Psoas muscle (tissue), 8 donors: ENCODE data around the gene RFX2. TPM values are rescaled to one million over a fixed set of nuclear protein-coding genes. Genes with fewer than 3 reads are reported as not detected.

ENCODE experiments used
- ATAC-seq, 4 donors: fragments of 200-7000 bp; cut with Tn5 transposase; one replicate each; pipeline ENCODE4 v1.9.1; 2020; ENCODE audit warnings: moderate library complexity in 3 of 4, mild to moderate bottlenecking in 2 of 4
- DNase-seq, 2 donors: peaks; one replicate each; pipeline ENCODE4 v3.0.0-alpha.2; 2020
- H3K27ac ChIP-seq: fragments of 200-600 bp; one replicate; pipeline ENCODE4 v1.8.0; 2022
- H3K27me3 ChIP-seq, 3 donors: fragments of 200-600 bp in 1 of 3; one replicate each; pipeline versions ENCODE4 v1.6.1 to v1.8.0; 2013 to 2022; ENCODE audit warnings: low read length in 2 of 3, mild to moderate bottlenecking in 2 of 3, moderate library complexity in 1 of 3; ENCODE audit not compliant: insufficient read depth in 3 of 3
- H3K36me3 ChIP-seq, 2 donors: fragments of 200-600 bp in 1 of 2; one replicate each; pipeline versions ENCODE4 v1.6.1 to v1.8.0; 2013 to 2022; ENCODE audit warnings: low read depth in 1 of 2, mild to moderate bottlenecking in 1 of 2, moderate library complexity in 1 of 2; ENCODE audit not compliant: insufficient read depth in 1 of 2
- H3K4me1 ChIP-seq: fragments of 200-600 bp; one replicate; pipeline ENCODE4 v1.8.0; 2022
- H3K4me3 ChIP-seq: fragments of 200-600 bp; one replicate; pipeline ENCODE4 v1.8.0; 2022; ENCODE audit warnings: mild to moderate bottlenecking
- H3K9me3 ChIP-seq: fragments of 200-600 bp; one replicate; pipeline ENCODE4 v1.8.0; 2022
- WGBS, 3 donors: extraction: QIAGEN DNeasy Blood & Tissue Kit; methylation state at CpG; one replicate each; pipeline versions ENCODE4 v1.1.6 to v1.1.7; 2013; 5-methylcytosine and 5-hydroxymethylcytosine counted together
- intact Hi-C, 2 donors: fragments of 100-400 bp; cut with DNase I; formaldehyde crosslinking; loops; one replicate each; pipeline versions ENCODE4 v1.11.0 to v1.14.2; 2022
- polyA plus RNA-seq, 3 donors: library from polyadenylated mRNA; stranded (reverse); fragments of 200-250 nt; gene quantifications; one replicate each; pipeline ENCODE4 v1.2.3, GENCODE V29; 2013
- total RNA-seq, 4 donors: library from RNA; stranded (reverse); fragmentation: NEBNext Ultra II Directional in 2 of 4; extraction: Animal tissue kit (Norgen Biotek cat#: 25700) in 2 of 4; gene quantifications; one replicate each; pipeline versions ENCODE4 v1.2.1 to v1.2.4, GENCODE V29; 2021 to 2023
- TF ChIP-seq, protein P1 (sequence below): fragments of 200-600 bp; IDR thresholded peaks from one replicate; pipeline ENCODE4 v1.8.0; 2022; ENCODE audit warnings: antibody characterized with exemption
- donor health status: healthy with polysubstance abuse.
- donor health status: DM: no; HTN: no; CAD: no; lungs with moderate emphysema.
- donor health status: Bipolar disorder and iron deficiency.
- donor health status: healthy.
- donor health status: DM: yes; HTN: yes; CAD: no.
- donor health status: DM: no; HTN: no; CAD: no.
- donor health status: DM: no; HTN: no; CAD: no.
- donor health status: DM: yes; HTN: yes; CAD: no.

Gene RFX2
- total and polyA plus RNA-seq, 7 donors, result 0.58 to 2.1 (median 1.0) TPM

DNA sequence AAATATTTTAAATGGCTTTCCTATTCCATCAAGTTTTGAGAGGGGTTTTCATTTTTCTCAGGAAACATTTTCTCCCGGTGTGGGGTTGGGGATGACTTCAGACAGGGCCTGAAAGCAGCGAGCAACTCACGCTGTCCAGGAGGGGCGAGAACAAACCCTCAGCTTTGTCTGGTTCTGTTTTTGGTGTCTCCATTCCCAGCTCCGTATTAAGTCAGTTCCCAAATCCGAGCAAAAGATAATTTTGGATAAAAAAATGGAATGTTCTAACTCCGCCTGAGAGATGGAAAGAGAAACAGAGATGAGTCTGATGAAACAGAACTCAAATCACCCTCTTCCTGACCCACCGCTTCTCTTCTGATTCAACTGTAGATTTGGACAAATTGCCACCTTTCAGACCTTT, 38.4 kb downstream of the RFX2 start:
- DNase-seq (no peak), ATAC-seq (no peak)
- peak overlapping the region; percentile 41 for H3K27ac ChIP-seq
- WGBS, 3 donors, result 83 to 92% (median 84%) methylated on average over 8 of the region's 8 CpGs
- TF ChIP-seq, protein P1, sequence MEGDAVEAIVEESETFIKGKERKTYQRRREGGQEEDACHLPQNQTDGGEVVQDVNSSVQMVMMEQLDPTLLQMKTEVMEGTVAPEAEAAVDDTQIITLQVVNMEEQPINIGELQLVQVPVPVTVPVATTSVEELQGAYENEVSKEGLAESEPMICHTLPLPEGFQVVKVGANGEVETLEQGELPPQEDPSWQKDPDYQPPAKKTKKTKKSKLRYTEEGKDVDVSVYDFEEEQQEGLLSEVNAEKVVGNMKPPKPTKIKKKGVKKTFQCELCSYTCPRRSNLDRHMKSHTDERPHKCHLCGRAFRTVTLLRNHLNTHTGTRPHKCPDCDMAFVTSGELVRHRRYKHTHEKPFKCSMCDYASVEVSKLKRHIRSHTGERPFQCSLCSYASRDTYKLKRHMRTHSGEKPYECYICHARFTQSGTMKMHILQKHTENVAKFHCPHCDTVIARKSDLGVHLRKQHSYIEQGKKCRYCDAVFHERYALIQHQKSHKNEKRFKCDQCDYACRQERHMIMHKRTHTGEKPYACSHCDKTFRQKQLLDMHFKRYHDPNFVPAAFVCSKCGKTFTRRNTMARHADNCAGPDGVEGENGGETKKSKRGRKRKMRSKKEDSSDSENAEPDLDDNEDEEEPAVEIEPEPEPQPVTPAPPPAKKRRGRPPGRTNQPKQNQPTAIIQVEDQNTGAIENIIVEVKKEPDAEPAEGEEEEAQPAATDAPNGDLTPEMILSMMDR, result no peak
- no peaks in the 10 kb centered on the region for H3K36me3 ChIP-seq
- H3K9me3 ChIP-seq, result no peaks in the 10 kb centered on the region
- H3K4me3 ChIP-seq, result no peak overlapping the region
- H3K27me3 ChIP-seq, result peaks cover 0 to 11% (median 0%) of the 10 kb centered on the region in 3 donors
- peaks cover 6% of the 10 kb centered on the region for H3K4me1 ChIP-seq
- intact Hi-C loops, result no loop called here

DNA sequence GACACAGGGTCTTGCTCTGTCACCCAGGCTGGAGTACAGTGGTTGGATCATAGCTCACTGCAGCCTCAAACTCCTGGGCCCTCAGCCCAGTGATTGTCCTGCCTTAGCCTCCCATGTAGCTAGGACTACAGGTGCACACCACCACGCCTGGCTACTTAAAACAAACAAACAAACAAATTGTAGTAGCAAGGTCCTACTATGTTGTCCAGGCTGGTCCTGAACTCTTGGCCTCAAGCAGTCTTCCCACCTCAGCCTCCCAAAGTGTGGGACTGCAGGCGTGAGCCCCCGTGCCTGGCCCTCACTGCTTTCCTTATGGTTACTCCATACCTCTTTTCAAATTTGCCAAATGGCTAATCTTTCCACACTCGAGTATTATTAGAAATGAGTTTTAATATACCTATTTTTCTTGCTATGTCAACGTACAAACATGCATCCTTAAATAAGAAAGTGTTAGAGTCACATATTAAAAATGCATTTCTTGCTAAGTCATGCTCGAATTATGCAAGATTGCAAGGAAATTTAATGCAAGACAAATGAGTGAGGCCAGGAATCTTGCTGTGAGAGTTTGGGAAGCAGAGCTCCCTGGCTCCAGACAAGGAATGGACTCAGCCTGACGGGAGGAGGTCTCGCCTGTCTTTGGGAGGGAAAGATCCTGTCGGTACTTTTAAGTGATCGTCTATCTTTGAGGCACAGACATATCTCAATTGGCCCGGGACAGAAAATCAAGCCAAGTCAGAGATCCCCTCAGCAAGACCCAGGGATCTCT, 39.4 kb downstream of the RFX2 start:
- intact Hi-C loops, result no loop called here
- Histone ChIP-seq H3K9me3 (no peaks in the 10 kb centered on the region), H3K4me1 (peaks cover 13% of the 10 kb centered on the region), H3K4me3 (no peak overlapping the region), H3K36me3 (no peaks in the 10 kb centered on the region), H3K27ac (no peak overlapping the region), H3K27me3 (peaks cover 0 to 20% (median 0%) of the 10 kb centered on the region in 3 donors)
- 80 to 85% (median 81%) methylated on average over 11 of the region's 11 CpGs for whole genome bisulfite sequencing, 3 donors
- DNase-seq (no peak), ATAC-seq (no peak)
- TF ChIP-seq, protein P1, result no peak

DNA sequence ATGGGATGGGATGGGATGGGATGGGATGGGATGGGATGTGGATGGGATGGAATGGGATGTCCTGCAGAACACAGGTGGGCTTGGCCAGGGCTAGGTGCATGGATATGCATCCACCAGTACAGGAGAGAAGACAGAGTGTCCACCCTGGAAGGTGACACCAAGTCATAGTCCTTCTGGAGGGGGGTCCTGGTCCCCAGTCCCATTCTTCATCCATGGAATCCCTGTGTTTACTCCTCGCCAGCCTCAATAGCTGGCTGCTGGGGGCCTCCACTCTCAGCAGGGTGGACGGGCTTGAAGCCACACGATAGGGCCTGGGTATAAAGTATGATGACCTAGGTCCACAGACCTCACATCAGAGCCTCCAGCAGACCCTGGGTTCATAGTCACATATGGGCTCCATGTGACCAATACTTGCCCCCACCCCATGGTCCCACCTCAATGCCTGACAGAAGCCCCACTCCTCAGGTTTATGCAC, 40.1 kb downstream of the RFX2 start:
- Histone ChIP-seq H3K4me3 (no peak overlapping the region), H3K27me3 (peaks cover 0 to 25% (median 0%) of the 10 kb centered on the region in 3 donors), H3K4me1 (peaks cover 13% of the 10 kb centered on the region), H3K9me3 (no peaks in the 10 kb centered on the region), H3K36me3 (no peaks in the 10 kb centered on the region), H3K27ac (no peak overlapping the region)
- ATAC-seq, result no peak
- WGBS, 3 donors, result 97 to 100% (median 98%) methylated on average over 3 of the region's 3 CpGs
- TF ChIP-seq, protein P1, result no peak
- intact Hi-C loops, result no loop called here
- DNase-seq, result no peak

DNA sequence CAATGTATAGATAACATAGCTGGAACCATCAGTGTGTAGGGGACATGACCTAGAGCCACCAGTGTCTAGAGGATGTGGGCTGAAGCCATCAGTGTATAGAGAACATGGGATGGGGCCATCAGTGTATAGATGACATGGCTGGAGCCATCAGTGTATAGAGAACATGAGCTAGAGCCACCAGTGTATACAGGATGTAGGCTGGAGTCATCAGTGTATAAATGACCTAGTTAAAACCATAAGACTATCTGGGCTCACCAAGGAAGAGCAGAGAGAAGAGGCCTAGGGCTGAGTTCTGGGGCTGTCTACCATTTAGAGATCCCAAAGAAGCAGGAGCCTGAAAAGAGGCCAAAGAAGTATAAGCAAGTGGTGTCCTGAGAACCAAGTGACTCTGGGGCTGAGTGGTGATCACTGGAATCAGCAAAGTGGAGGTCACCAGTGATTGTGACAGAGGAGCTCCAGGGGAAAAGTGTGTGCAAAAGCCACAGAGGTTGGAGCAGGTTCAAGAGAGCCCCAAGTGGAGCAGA, 41.0 kb downstream of the RFX2 start:
- Histone ChIP-seq H3K27me3 (peaks cover 0 to 34% (median 0%) of the 10 kb centered on the region in 3 donors), H3K4me3 (no peak overlapping the region), H3K36me3 (no peaks in the 10 kb centered on the region), H3K9me3 (no peaks in the 10 kb centered on the region), H3K27ac (no peak overlapping the region), H3K4me1 (peaks cover 13% of the 10 kb centered on the region)
- TF ChIP-seq, protein P1, result no peak
- intact Hi-C loops, result no loop called here
- DNase-seq (no peak), ATAC-seq (no peak)
